ENCODE data around the gene CREB3.
A peak's percentile ranks its signal among the peaks of the same experiment; 100 is the strongest.

The CREB3 gene

GRCh38 chr9:35727676-35728040 is 4.8 kb upstream of the CREB3 start:
- no peak for DNase-seq (ENCODE audit: low read depth, low spot score)

- peak; percentile 93 for DNase-seq (ENCODE audit: low read depth, low spot score)
These were observed 4.2 kb upstream of the CREB3 start for GRCh38 chr9:35728041-35728971.

GRCh38 chr9:35729101-35729500 is 3.4 kb upstream of the CREB3 start:
- peak; percentile 11 for DNase-seq (ENCODE audit: low read depth, low spot score)

- DNase-seq (ENCODE audit: low read depth, low spot score), result peak; percentile 87
These were observed 2.6 kb upstream of the CREB3 start for GRCh38 chr9:35729700-35730485.

- no peak for DNase-seq (ENCODE audit: low read depth, low spot score)
These were observed 2.0 kb upstream of the CREB3 start for GRCh38 chr9:35730486-35730854.

- no peak for DNase-seq (ENCODE audit: low read depth, low spot score)
These were observed 866 bp upstream of the CREB3 start for GRCh38 chr9:35731415-35732184.

GRCh38 chr9:35732800-35733541 is 505 bp downstream of the CREB3 start:
- peak; percentile 74 for DNase-seq (ENCODE audit: low read depth, low spot score)

GRCh38 chr9:35734096-35734495 is 1.6 kb downstream of the CREB3 start:
- no peak for DNase-seq (ENCODE audit: low read depth, low spot score)

- DNase-seq (ENCODE audit: low read depth, low spot score), result peak; percentile 87
These were observed 3.8 kb downstream of the CREB3 start for GRCh38 chr9:35736201-35736633.

- no peak for DNase-seq (ENCODE audit: low read depth, low spot score)
These were observed 4.7 kb downstream of the CREB3 start for GRCh38 chr9:35737143-35737542.

GRCh38 chr9:35738186-35738585 is 5.7 kb downstream of the CREB3 start:
- DNase-seq (ENCODE audit: low read depth, low spot score), result no peak

- no peak for DNase-seq (ENCODE audit: low read depth, low spot score)
These were observed 6.5 kb downstream of the CREB3 start for GRCh38 chr9:35738924-35739323.

- DNase-seq (ENCODE audit: low read depth, low spot score), result no peak
These were observed 7.8 kb downstream of the CREB3 start for GRCh38 chr9:35740243-35740642.

- DNase-seq (ENCODE audit: low read depth, low spot score), result no peak
These were observed 9.3 kb downstream of the CREB3 start for GRCh38 chr9:35741740-35742139.

GRCh38 chr9:35743452-35743851 is 11.0 kb downstream of the CREB3 start:
- DNase-seq (ENCODE audit: low read depth, low spot score), result no peak

- peak; percentile 39 for DNase-seq (ENCODE audit: low read depth, low spot score)
These were observed 11.5 kb downstream of the CREB3 start for GRCh38 chr9:35743880-35744518.

- DNase-seq (ENCODE audit: low read depth, low spot score), result no peak
These were observed 13.1 kb downstream of the CREB3 start for GRCh38 chr9:35745569-35745968.

GRCh38 chr9:35746583-35746982 is 14.1 kb downstream of the CREB3 start:
- peak; percentile 26 for DNase-seq (ENCODE audit: low read depth, low spot score)

GRCh38 chr9:35748242-35748857 is 15.9 kb downstream of the CREB3 start:
- DNase-seq (ENCODE audit: low read depth, low spot score), result peak; percentile 28

GRCh38 chr9:35748858-35749514 is 16.5 kb downstream of the CREB3 start, which contains the start of the genes GBA2 and RGP1:
Gene GBA2 (minus strand): TSS chr9:35749228. CDS start chr9:35748704, 524 bp downstream.
Gene RGP1 (plus strand): TSS chr9:35749287. CDS start chr9:35749756, 469 bp downstream.
- peak; percentile 90 for DNase-seq (ENCODE audit: low read depth, low spot score)

All from astrocyte of the hippocampus (primary cell).